Fibroblast of upper back skin (primary cell): Measurements from ENCODE around the gene PHACTR1.
"Not testable (repeated sequence)": the region's sequence is repeated elsewhere in the genome, so short reads cannot be mapped to it uniquely, and the experiment has no call there.

Source experiments
- DNase-seq: peaks from one replicate; pipeline ENCODE4 v3.0.0-alpha.2; 2013

PHACTR1 gene

DNA sequence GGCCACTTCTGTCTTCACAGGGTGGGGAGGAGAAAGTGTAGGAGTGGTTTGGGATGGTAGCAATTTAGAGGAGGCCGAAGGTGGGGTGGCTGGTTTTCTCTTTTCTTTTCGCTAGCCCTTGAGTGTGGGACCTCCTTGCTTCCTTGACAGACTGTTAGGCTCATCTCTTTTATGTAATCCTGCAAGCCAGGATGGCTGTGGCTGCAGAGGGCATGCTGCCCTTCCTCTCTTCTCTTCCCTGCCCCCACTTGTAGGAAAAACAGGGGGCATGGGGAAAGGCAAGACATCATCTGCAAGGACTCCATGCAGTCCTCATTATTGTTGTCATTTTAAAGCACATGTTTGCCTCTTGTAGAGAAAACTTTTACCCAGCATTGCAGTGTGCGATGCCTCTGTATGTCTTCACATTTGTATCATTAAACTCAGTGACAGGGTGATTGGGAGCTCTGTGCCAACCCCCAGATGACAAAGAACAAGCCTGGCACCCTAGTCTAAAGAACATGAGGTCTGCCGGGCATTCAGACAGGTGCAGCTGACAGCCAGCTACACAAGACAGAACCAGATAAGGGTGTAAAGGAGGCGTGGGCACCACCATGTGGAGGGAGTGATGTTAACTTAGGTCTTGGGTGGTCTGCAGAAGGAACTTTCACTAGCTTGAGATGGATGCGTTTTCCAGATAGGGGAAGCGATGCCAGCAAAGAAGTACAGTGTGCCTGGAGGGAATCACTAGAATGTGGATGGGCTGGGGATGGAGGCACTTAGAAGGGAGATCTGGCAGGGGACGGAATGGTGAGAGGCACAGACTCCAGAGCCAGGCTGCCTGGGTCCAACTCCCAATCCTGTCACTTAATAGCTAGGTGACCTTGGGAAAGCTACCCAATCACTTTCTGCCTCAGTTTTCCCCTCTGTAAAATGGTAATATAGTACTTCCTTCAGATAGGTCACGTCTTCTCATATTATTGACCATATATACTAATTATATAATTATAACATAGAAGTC, 404.2 kb downstream of the PHACTR1 start:
- DNase-seq: no peak

- peak; percentile 37 for DNase-seq
These were observed 407.6 kb downstream of the PHACTR1 start for GRCh38 chr6:13124131-13124530.

- DNase-seq: no peak
These were observed 409.3 kb downstream of the PHACTR1 start for GRCh38 chr6:13125841-13126240.

- no peak for DNase-seq
These were observed 415.5 kb downstream of the PHACTR1 start for GRCh38 chr6:13131935-13132661.

- not testable (repeated sequence) for DNase-seq
These were observed 417.3 kb downstream of the PHACTR1 start for GRCh38 chr6:13133894-13134293.

- DNase-seq: no peak
These were observed 418.6 kb downstream of the PHACTR1 start for GRCh38 chr6:13135152-13135551.

- DNase-seq: no peak
These were observed 422.6 kb downstream of the PHACTR1 start for GRCh38 chr6:13139119-13139518.

- no peak for DNase-seq
These were observed 424.4 kb downstream of the PHACTR1 start for GRCh38 chr6:13140980-13141379.

DNA sequence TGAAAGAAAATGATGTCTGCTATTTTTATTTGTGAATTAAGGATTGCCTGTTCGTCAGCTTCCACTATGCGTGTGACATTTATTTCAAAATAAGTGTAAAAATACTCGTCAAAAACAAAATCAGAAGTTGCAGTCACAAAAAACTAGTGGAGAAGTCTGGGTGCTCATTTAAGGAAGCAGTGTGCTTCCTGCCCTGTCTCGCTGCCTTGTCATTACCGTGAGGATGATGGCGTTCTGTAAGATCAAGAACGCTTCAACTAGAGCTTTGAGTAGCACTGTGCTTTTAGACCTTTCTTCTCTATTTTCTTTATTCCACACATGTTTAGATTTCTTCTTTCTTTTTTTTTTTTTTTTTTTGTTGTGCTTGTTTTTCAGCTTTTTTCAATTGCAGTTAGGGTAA, 424.8 kb downstream of the PHACTR1 start:
- DNase-seq: no peak

DNA sequence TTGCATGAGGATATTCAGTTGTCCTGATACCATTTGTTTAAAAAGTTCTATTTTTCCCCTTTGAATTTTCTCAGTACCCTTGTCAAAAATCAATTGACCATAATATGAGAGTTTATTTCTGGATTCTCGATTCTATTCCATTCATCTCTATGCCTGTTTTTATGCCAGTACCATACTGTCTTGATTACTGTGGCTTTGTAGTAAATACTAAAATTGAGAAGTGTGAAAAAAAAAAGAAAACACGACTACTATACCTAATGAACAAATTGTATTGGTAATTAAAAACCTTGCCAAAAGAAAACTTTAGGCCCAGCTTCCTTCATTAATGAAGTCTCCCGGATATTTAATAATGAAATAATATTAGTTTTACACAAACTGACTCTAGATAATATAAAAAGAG, 426.0 kb downstream of the PHACTR1 start:
- no peak for DNase-seq

- DNase-seq: no peak
These were observed 429.9 kb downstream of the PHACTR1 start for GRCh38 chr6:13146442-13146841.

DNA sequence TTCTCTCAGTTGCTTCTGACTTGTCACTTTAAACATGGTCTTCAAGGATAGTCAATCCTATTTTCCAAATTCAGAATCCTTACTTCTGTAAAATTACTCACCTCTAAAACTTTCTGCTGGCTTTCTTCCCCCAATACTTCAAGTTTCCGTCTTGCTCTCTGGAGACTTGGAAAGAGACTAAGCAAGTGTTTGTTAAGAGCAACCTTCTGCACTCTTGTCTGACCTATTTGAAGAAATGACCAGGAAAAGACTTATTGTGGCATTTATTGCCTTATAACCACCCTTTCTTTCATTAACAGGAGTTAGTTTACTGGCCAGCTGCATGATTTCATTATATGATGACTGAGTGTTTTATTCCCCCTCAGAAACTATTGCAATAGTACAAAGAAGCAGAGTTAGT, 430.8 kb downstream of the PHACTR1 start:
- no peak for DNase-seq

- no peak for DNase-seq
These were observed 431.2 kb downstream of the PHACTR1 start for GRCh38 chr6:13147782-13148181.

- no peak for DNase-seq
These were observed 436.2 kb downstream of the PHACTR1 start for GRCh38 chr6:13152764-13153163.

- no peak for DNase-seq
These were observed 439.8 kb downstream of the PHACTR1 start for GRCh38 chr6:13156381-13156780.

DNA sequence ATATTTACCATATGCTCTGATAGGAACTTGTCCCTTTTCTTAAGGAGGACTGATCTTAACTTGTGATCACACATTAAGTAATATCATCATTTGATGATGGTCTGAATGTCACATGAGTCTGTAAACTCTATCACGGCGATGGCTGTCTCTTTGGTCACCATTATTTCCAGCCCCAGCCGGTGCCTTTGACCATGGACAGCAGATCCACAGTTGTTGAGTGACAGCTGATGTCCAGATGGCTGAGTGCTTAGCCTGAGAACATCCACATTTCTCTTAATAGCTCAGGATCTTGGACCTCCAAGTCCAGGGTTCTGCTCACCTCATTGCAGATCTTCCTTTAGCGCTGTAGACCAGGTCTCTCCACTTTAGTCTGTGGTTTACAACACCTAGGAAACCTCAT, 440.7 kb downstream of the PHACTR1 start:
- no peak for DNase-seq

DNA sequence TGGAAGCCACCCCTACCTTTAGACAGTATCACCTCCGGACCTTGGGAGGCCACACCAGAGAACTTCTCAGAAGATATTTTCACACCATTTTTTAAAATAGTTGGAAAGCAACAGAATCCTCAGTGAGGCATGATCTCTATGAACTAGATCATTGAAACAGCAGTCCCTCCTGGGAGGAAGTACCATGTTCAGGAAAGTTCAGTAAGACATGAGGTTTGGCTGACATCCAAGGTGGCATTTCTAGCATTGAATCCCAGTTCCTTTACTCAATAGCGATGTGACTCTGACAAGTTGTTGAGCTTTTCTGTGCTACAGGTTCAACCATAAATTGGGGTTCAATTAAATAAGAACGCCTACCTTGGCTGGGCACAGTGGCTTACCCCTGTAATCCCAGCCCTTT, 442.7 kb downstream of the PHACTR1 start:
- peak; percentile 5 for DNase-seq

DNA sequence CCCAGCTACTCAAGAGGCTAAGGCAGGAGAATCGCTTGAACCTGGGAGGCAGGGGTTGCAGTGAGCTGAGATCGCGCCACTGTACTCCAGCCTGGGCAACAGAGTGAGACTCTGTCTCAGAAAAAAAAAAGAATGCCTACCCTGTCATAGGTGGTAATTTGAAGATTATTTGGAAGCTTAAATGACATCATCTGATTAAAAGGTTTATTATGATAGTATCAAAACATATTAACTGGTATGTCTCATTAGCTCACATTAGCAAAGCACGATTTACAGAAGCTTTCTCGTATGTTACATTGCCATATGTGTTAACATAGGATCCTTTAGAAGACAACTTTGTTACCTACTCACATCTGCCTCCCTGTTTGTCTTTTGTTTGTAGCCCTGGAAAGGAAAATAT, 443.3 kb downstream of the PHACTR1 start:
- DNase-seq: not testable (repeated sequence)

DNA sequence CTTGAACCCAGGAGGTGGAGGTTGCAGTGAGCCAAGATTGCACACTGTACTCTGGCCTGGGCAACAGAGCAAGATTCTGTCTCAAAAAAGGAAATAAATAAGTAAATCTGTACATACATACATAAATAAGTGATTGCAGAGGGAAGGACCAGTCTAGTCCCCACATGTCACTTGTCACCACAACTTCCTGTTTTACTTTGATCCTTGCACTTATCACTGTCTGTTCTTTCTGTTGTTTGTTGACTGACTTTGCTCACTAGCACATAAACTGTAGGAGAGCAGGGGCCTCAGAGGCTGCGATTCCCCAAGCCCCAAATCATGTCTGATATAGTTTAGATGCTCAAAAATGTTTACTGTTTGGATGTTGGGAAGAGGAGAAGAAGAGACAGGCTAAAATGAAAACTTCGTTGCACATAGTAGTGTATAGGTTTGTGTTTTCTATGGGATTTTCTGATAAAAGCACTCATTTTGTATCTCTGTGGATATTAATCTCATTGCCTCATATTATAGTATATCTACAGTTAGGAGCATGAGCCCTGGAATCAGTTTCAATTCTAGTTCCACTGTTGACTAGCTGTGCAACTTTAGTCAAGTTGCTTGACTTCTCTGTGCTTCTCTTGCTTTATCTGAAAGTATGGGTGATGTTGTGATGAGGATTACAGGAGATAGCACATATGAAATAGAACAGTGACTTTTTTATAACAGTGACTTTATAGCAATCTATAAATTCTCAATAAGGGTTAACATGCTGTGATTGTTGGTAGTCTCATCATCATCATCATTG, 446.8 kb downstream of the PHACTR1 start:
- DNase-seq: no peak

DNA sequence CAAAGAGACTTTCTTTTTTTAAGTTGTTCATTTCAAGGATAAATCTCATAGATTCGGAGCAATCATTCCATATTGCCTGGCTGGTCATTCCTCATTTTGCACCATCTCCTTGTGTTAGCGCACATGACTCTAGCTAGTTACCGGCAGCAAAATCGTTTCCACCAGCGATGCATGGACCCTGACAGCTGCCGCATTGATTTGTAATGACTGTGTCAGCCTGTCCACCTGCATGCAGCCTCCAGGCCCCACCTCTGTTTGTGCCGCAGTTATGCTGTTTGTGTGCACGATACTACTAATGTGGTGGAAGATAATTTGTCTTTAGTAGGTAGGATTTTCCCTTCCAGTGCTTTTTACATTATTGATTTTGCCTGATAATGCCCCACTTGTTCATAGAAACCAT, 447.7 kb downstream of the PHACTR1 start:
- DNase-seq: no peak

DNA sequence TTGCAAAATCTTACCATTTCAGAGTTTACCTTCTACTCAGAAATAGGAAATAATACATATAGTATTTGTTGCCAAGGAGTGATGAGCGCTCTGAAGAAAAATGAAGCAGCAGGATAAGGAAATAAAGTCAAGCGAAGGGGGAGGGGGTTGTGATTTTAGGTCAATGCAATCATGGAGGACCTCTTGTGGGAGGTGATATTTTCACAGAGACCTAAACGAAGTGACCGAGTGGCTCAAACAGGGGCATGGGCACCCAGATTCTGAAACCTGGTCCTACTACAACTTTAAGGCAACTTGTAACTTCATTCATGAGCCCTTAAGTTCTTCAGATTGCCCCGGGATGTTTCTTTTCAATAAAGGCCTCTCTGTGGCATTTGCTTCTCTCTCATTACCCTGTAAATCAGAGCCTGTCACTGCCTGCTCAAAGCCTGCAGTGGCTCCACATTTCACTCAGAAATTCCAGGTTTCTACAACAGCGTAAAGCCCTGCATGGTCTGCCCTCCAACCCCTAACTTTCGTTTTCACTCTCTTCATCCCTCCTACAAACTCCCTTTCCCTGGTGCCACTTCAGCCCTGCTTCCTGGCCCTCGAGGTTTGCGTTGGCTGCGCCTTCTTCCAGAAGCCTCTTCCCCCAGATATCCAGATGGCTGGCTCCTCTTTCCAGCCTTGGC, 449.1 kb downstream of the PHACTR1 start:
- DNase-seq: no peak

- no peak for DNase-seq
These were observed 449.7 kb downstream of the PHACTR1 start for GRCh38 chr6:13166269-13166668.

DNA sequence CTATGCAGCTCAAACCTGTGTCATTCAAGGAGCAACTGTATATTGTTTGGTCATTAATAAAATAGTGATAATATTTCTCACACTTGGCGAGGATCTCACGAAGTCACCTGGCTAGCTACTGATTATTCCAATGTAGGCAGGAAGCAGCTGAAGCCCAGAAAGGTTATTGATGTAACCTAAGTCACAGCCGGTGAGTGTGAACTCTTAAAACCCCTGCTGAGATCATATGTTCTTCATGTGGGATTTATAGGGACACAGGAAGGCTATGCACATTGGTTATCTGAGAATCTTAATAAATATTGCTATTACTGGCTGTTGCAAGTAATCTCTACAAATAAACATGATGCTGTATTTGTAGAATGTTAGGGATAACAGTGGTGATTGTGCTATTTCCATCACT, 450.3 kb downstream of the PHACTR1 start:
- no peak for DNase-seq
